HG03558 (cell line): ENCODE results near the gene CLHC1.
"Not testable (repeated sequence)": the region's sequence is repeated elsewhere in the genome, so short reads cannot be mapped to it uniquely, and the experiment has no call there.

ENCODE experiments used
- ATAC-seq: cut with Tn5 transposase; IDR thresholded peaks from one replicate; pipeline ENCODE4 v1.9.1; 2021; ENCODE audit warnings: moderate number of reproducible peaks; ENCODE audit not compliant: unreplicated experiment; ENCODE audit errors: extremely low read depth

CLHC1 gene

GRCh38 chr2:55155206-55155605, 76.9 kb downstream of the CLHC1 start:
- ATAC-seq: no peak

DNA sequence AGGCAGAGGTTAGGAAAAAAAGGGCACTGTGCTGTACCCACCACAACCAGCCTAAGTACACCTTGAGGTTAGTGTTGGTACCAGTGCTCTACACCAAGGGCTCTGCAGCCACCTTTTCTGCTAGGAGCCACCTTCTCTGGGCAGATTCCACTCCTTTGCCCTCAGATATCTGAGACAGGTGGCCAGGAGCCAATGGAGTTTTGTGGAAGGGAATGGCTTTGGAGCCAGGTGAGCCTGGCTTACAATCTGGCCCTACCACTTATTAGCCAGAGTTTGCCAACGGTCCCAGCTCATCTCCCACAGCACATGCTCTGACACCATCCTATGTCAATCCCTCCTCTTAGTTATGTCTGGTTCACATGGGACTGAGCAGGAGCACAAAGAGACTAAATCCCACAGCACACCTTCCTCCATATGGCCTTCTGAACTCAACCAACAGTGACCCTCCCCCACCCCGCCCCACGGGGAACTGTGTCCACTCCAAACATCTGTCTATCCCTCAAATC, 77.5 kb downstream of the CLHC1 start:
- no peak for ATAC-seq

DNA sequence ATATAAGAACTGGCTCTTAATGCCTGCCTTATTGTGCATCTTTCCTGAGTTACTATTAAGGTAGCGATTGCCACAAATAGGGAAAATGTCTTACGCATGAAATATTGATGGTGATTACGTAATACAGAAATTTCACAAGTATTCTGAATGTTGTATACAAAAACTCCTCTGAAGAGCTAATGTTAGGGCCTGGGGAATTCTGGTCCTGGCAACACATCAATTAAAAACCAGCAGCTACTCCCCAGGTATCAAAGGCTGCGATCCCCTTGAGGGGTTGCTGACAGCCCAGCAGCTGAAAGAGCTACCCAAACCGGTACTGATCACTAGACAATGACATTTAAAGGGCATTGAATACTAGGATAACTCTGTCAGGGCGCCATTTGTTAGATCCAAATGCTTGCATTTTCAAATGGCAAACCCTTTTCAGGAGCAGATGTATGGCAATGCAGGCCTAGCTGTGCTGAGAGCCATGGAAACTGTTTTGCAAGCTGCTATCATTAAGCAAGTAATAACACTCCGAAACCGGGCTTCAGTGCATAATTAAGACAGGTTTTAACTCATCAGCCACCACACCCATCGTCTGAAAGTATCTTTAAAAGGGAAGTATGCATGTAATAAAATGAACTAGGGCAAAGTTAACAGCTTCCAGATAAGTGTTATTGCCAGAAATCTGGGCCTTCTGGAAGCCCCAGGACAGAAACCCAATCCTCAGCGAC, 78.4 kb downstream of the CLHC1 start:
- peak; percentile 37 for ATAC-seq

DNA sequence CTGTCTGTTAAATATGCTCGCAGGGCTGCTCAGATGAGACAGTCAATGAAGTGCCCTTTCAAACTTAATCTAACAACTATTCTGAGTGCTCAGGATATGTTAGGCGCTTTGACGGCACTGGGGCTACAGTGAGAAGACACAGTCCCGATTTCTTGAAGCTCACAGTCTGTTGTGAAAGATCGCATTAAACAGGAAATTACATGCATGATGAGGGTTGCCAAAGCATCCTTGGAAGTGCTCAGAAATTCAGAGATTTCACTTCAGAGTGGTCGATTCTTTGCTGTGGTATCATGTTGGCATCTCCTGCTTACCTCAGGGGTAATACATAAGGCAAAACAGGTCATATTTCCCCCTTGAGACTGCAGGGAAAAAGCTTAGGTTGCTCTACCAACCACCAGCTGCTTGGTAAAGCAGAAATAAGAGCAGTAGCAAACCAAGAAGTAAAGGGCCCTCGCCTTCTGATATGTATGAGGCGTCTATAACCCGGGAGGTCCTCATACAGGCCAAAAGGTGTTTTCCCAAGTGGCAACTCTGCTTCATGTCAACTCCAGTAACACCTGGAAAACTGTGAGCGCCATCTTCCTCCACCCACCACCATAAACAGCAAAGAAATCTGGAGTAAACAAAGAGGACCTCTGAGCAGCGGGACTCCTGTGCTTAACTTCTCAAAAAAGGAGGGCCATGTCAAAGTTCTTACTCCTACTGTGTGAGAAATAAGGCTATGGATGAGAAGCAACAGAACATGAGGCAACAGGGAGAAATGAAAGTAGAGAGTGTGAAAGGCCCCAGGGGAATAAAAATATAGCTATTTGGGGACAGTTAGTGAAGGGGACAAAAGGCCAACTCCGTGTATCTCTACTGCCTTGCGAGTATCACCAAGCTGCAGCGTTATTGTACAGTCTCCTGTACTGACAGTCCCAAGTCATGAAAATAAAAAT, 79.3 kb downstream of the CLHC1 start:
- no peak for ATAC-seq

GRCh38 chr2:55151733-55152433, 80.2 kb downstream of the CLHC1 start:
- ATAC-seq: no peak

DNA sequence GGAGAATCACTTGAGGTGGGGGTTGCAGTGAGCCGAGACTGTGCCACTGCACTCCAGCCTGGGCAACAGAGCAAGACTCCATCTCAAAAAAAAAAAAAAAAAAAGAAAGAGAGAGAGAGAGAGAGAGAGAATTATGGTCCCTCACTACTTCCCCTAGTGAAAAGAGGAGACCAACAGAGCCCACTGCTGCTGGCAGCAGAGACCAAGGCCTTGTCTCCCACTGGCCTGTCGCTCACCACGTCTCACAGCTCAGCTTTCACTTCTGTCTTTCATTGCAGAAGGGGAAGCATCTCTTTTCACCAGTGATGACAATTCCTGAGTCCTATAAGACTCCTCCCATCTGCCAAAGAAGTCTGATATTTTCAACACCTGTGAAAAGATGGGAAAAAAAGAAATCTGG, 81.3 kb downstream of the CLHC1 start:
- ATAC-seq: no peak

GRCh38 chr2:55148269-55148668, 83.8 kb downstream of the CLHC1 start:
- no peak for ATAC-seq

DNA sequence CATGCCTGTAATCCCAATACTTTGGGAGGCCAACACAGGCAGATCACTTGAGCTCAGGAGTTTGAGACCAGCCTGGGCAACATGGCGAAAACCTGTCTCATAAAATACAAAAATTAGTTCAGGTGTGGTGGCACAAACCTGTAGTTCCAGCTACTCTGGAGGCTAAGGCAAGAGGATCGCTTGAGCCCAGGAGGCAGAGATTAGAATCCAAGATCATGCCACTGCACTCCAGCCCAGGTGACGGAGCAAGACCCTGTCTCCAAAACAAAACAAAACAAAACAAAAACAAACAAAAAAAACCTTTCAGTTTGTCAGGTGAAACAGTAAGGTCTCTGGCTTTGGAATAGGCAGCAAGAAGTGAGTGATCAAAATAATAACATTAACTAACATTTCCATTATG, 84.6 kb downstream of the CLHC1 start:
- no peak for ATAC-seq

GRCh38 chr2:55147041-55147440, 85.1 kb downstream of the CLHC1 start:
- no peak for ATAC-seq

- ATAC-seq: no peak
Observed at GRCh38 chr2:55146263-55146662, 85.8 kb downstream of the CLHC1 start.

DNA sequence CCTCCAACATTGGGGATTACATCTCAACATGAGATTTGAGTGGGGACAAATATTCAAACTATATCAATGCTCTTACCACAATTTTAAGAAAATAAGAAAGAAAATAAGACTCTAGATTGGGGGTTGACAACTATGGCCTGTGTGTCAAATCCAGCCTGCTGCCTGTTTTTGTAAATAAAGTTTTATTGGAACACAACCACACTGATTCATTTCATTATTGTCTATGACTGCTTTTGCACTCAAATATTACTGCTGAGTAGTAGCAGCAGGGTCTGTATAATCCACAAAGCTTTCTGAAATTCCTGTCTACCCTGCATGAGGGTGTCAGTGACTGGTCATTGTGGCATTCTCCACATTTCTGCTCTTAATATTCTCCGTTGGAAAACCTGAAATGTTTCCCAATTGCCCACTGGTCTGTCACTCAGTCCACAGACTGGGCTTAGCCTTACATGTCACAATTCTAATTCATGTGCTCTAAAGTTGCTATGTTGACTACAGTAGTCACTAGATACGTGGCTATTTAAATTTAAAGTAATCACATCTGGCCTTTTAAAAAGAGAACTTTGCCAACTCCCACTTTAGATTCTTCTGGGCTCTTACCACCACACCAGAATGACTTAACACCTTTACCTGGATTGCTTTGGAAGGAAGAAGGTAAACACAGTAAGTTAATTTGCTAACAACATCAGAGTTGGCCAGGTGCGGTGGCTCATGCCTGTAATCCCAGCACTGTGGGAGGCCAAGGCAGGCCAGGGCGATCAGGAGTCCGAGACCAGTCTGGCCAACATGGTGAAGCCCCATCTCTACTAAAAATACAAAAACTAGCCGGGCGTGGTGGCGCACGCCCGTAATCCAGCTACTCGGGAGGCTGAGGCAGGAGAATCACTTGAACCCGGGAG, 86.9 kb downstream of the CLHC1 start:
- no peak for ATAC-seq

DNA sequence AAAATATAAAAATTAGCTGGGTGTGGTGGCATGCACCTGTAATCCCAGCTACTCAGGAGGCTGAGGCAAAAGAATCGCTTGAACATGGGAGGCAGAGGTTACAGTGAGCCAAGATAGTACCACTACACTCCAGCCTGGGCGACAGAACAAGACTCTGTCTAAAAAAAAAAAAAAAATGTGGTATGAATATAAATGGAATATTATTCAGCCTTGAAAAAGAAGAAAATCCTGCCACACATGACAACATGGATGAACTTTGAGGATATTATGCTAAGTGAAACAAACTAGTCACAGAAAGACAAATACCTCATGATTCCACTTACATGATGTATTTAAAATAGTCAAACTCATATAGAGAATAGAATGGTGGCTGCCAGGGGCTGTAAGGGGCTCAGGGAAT, 88.4 kb downstream of the CLHC1 start:
- not testable (repeated sequence) for ATAC-seq

GRCh38 chr2:55142518-55142917, 89.6 kb downstream of the CLHC1 start:
- no peak for ATAC-seq

DNA sequence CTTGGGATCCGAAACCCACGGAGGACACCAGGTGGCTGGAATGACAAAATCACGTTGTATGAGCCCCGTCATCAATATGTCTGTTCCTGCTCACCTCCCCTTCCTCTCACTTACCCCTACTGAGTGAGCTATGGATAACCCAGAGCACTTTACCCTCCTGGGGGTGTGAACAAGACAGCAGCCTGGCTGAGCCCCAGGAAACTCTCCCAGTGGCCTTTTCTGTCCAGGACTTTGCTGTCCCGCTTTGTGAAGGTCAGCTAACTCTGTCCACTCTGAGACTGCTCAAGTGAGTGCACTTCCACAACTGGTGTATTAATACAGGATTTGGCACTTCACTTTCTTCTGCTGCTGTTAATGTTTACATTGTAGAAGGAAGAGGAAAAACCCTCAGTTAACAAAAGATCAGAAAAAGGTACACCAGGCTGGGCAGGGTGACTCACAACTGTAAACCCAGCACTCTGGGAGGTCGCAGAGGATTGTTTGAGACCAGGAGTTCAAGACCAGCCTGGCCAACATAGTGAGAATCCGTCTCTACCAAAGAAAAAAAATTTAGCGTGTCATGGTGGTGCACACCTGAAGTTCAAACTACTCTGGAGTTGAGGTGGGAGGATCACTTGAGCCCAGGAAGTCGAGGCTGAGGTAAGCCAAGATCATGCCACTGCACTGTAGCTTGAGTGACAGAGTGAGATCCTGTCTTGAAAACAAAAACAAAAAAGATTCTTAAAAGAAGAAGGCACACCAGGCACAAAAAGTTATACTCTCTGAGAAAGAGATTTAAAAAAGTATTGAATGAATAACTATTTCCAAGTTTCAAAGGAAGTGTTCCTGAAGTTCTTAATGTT, 90.3 kb downstream of the CLHC1 start:
- no peak for ATAC-seq

DNA sequence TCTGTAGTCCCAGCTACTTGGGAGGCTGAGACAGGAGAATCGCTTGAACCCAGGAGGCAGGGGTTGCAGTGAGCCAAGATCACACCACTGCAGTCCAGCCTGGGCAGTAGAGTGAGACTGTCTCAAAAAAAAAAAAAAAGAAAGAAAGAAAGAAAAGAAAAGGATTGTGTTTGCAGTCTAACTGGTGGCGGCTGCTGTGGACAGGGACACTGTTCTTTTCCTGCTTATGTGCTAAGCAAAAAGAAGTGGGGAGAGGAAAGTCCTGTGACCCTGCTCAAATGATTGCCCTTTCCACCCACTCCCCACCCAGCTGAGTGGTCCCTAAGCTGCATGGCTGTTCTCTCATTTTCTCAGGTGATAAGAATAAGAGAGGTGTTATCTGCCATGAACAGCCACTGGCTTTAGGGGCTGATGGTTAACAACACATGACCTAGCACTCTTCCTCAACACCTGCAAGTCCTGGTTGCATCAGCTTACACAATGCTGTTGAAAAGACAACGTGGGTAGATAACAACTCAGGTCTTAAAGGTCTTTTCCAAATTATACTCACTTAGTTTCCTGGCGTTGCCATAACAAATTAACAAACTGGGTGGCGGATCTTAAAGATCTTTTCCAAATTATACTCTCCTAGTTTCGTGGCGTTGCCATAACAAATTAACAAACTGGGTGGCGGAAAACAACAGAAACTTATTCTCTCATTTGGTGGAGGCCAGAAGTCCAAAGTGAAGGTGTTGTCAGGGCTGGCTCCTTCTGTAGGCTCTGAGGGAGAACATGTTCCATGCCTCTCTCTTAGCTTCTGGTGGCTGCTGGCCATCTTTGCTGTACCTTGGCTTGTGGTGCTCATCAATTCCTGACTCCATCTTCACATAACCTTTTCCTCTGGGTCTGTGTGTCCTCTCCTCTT, 91.5 kb downstream of the CLHC1 start:
- no peak for ATAC-seq

- no peak for ATAC-seq
Observed at GRCh38 chr2:55139305-55139704, 92.8 kb downstream of the CLHC1 start.

DNA sequence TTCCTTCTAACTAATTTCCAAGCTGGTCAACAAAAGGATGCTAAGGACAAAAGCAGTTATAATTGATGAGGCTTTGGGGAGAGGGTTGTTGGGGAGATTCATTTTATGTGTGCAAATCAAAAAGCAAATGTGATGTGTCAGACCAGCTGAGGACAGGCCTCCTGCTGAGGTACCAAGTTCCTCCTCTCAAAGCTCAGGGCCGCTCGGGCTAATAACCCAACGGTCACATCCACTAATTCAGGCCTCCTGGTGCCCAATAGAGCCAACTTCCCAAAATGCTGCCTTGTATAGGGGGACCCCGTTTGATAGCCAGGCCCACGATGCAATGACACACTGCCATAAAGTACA, 93.2 kb downstream of the CLHC1 start:
- ATAC-seq: no peak
